GM12878 (cell line): ENCODE measurements around the gene ANAPC16. TPM values are rescaled to one million over a fixed set of nuclear protein-coding genes. Genes with fewer than 3 reads are reported as not detected.
"Not testable (repeated sequence)": the region's sequence is repeated elsewhere in the genome, so short reads cannot be mapped to it uniquely, and the experiment has no call there.

Source experiments
- ATAC-seq: fragments of 200-7000 bp; cut with Tn5 transposase; 3 replicates; pipeline ENCODE4 v1.9.1; 2020; ENCODE audit warnings: mild to moderate bottlenecking, moderate library complexity
- BruUV-seq: library from RNA; stranded (reverse); fragments of 400-500 nt; replicated peaks from 2 replicates; lab custom pipeline; 2021; lab: Mats Ljungman, UMichigan
- CTCF ChIA-PET: fragments of 300-600 bp; sonication (Branson Sonifier 250); formaldehyde crosslinking; extraction: SDS; loops from one replicate; lab custom pipeline; 2021; ENCODE audit warnings: inconsistent platforms; lab: Yijun Ruan, JAX
- POLR2A ChIA-PET: fragments of 350-600 bp; formaldehyde crosslinking; extraction: SDS; loops from one replicate; lab custom pipeline; 2021; ENCODE audit warnings: inconsistent platforms; lab: Charles Lee
- RAD21 ChIA-PET: fragments of 300-600 bp; sonication (Branson Sonifier 250); formaldehyde crosslinking; loops from one replicate; lab custom pipeline; 2023; ENCODE audit warnings: antibody characterized with exemption; ENCODE audit not compliant: unreplicated experiment; lab: Charles Lee
- SMC1A ChIA-PET: fragments of 300-600 bp; sonication (Branson Sonifier 250); formaldehyde crosslinking; loops from one replicate; lab custom pipeline; 2023; ENCODE audit not compliant: unreplicated experiment, uncharacterized antibody; lab: Charles Lee
- DNase-seq: peaks from one replicate; pipeline ENCODE4 v3.0.0-alpha.2; 2011; ENCODE audit warnings: low read depth, low spot score
- FAIRE-seq: peaks from 3 replicates; lab custom pipeline; 2011; peaks lifted over from hg19 to GRCh38; lab: Jason Lieb, UNC
- H2AFZ ChIP-seq: 2 replicates; pipeline ENCODE4 v1.6.0; 2011; ENCODE audit warnings: low read depth, low read length, control low read depth; ENCODE audit not compliant: control insufficient read depth
- H3K27ac ChIP-seq: 2 replicates; pipeline ENCODE4 v1.5.1; 2011; ENCODE audit warnings: control low read depth; ENCODE audit not compliant: control insufficient read depth, insufficient read depth
- H3K27me3 ChIP-seq, 2 experiments: replicated peaks in 1 of 2; 2 replicates each; pipeline versions ENCODE4 v1.6.0 to v1.6.1; 2011; ENCODE audit warnings: low read length in 1 of 2; ENCODE audit not compliant: control insufficient read depth in 2 of 2, insufficient read depth in 2 of 2
- H3K36me3 ChIP-seq, 2 experiments: 2 replicates each; pipeline ENCODE4 v1.5.1; 2011; ENCODE audit warnings: low read length in 1 of 2; ENCODE audit not compliant: control insufficient read depth in 2 of 2, insufficient read depth in 2 of 2
- H3K4me1 ChIP-seq: 2 replicates; pipeline ENCODE4 v1.6.1; 2011; ENCODE audit warnings: mild to moderate bottlenecking, low read length, moderate library complexity, mixed read lengths; ENCODE audit not compliant: control insufficient read depth, insufficient read depth
- H3K4me2 ChIP-seq: 2 replicates; pipeline ENCODE4 v1.6.0; 2011; ENCODE audit warnings: control low read depth; ENCODE audit not compliant: control insufficient read depth, insufficient read depth
- H3K4me3 ChIP-seq: fragments of 200-600 bp; sonication (generic); 2 replicates; pipeline ENCODE4 v1.5.1; 2016
- H3K79me2 ChIP-seq: 2 replicates; pipeline ENCODE4 v1.6.0; 2011; ENCODE audit warnings: low read length; ENCODE audit not compliant: control insufficient read depth, insufficient read depth
- H3K9ac ChIP-seq: 2 replicates; pipeline ENCODE4 v1.8.0; 2011; ENCODE audit warnings: low read length, control low read depth, mixed read lengths; ENCODE audit not compliant: control insufficient read depth, insufficient read depth
- H3K9me3 ChIP-seq: replicated peaks from 3 replicates; pipeline ENCODE4 v1.5.1; 2011; ENCODE audit warnings: mild to moderate bottlenecking, low read length; ENCODE audit not compliant: control insufficient read depth, insufficient read depth
- H4K20me1 ChIP-seq: 2 replicates; pipeline ENCODE4 v1.6.0; 2011; ENCODE audit not compliant: control insufficient read depth, insufficient read depth
- WGBS: methylation state at CpG from one replicate; pipeline ENCODE4 v1.1.6; 2016; ENCODE audit warnings: low lambda C conversion rate; ENCODE audit not compliant: insufficient replicate concordance, insufficient coverage; ENCODE audit errors: missing lambda C conversion rate; 5-methylcytosine and 5-hydroxymethylcytosine counted together
- in situ Hi-C: fragments of 300-500 bp; cut with MboI; formaldehyde crosslinking; loops from 9 replicates; pipeline ENCODE4 v1.14.3; 2018; ENCODE audit warnings: mixed read lengths
- intact Hi-C: fragments of 100-400 bp; cut with micrococcal nuclease; formaldehyde crosslinking; loops from one replicate; pipeline ENCODE4 v1.14.2; 2022; ENCODE audit not compliant: unreplicated experiment
- polyA plus RNA-seq, 11 experiments: library from polyadenylated mRNA; depleted of rRNA in 4 of 11; unstranded in 6 of 11; stranded (reverse) in 5 of 11; fragments of >200 nt; fragmentation: Nextera tagmentation in 4 of 11; fragmentation: Illumina TruSeq in 1 of 11; extraction: Ambion mirVana in 4 of 11; extraction: Trizol in 1 of 11; gene quantifications; 1 replicate in 1 of 11; 2 replicates in 10 of 11; pipeline versions ENCODE4 v1.2.1 to v1.2.3, GENCODE V29; 2011 to 2016; ENCODE audit warnings: inconsistent platforms in 2 of 11, missing spikeins in 2 of 11, low read depth in 1 of 11
- total RNA-seq, 4 experiments: library from RNA; depleted of rRNA in 3 of 4; stranded (reverse); fragments of >200 nt in 3 of 4; fragmentation: Illumina TruSeq in 1 of 4; extraction: Trizol in 1 of 4; gene quantifications; 2 replicates each; pipeline versions ENCODE4 v1.2.1 to v1.2.3, GENCODE V29; 2013 to 2021

ANAPC16 gene
- total and polyA plus RNA-seq, 10 of the 15 experiments (the other 5 are each of a cell fraction or from before 2014, with no cell fraction given), result 66.9 to 208 (median 134) TPM

- whole genome bisulfite sequencing, result 88% methylated on average over 11 of the region's 11 CpGs
- SMC1A ChIA-PET, result interaction anchor here (1.1 to 1.4 kb wide), 2 partner anchors 17 to 163 kb away, joined by 3 read pairs; no protein-coding TSS in a partner anchor
- Histone ChIP-seq H3K79me2 (peaks cover 31% of the 10 kb centered on the region), H3K36me3 (peaks cover 4 to 21% of the 10 kb centered on the region in 2 experiments; a peak in 3 of 4 replicates)
- FAIRE-seq, DNase-seq, H3K9ac ChIP-seq, H3K4me1 ChIP-seq, H2AFZ ChIP-seq, ATAC-seq, H3K27me3 ChIP-seq, H3K27ac ChIP-seq, intact Hi-C loops, H3K9me3 ChIP-seq, in situ Hi-C loops, H3K4me3 ChIP-seq, BruUV-seq, H3K4me2 ChIP-seq, CTCF ChIA-PET, H4K20me1 ChIP-seq, RAD21 ChIA-PET: not testable (repeated sequence)
- POLR2A ChIA-PET, result interaction anchor here (0.7 to 1.4 kb wide), 2 partner anchors 10 to 18 kb away, joined by 3 read pairs; no protein-coding TSS in a partner anchor
These were observed 4.4 kb upstream of the ANAPC16 start for GRCh38 chr10:72211381-72211780.

- peaks cover 36% of the 10 kb centered on the region for H3K79me2 ChIP-seq
- CTCF ChIA-PET, RAD21 ChIA-PET, H3K9me3 ChIP-seq, intact Hi-C loops, ATAC-seq, in situ Hi-C loops, DNase-seq, H3K27me3 ChIP-seq, H3K4me3 ChIP-seq, H4K20me1 ChIP-seq, H2AFZ ChIP-seq, H3K27ac ChIP-seq, H3K4me1 ChIP-seq, H3K4me2 ChIP-seq, BruUV-seq, FAIRE-seq, H3K9ac ChIP-seq: not testable (repeated sequence)
- peaks cover 4 to 21% of the 10 kb centered on the region in 2 experiments; a peak in 3 of 4 replicates for H3K36me3 ChIP-seq
- 95% methylated on average over 2 of the region's 2 CpGs for WGBS
- SMC1A ChIA-PET, result interaction anchor here (0.9 to 1.4 kb wide), 4 partner anchors 16 to 163 kb away, joined by 3 to 7 read pairs (median 3); no protein-coding TSS in a partner anchor
- POLR2A ChIA-PET, result interaction anchor here (0.7 kb wide), 1 partner anchor 11 kb away, joined by 3 read pairs; no protein-coding TSS in a partner anchor
These were observed 4.0 kb upstream of the ANAPC16 start for GRCh38 chr10:72211832-72212231.
